SK-N-SH treated with all-trans-retinoic acid at 6 μM for 48 hours (cell line): Measurements from ENCODE around the gene IL17C.
A peak's percentile ranks its signal among the peaks of the same experiment; 100 is the strongest.

Source experiments
- ATAC-seq: fragments of 200-7000 bp; cut with Tn5 transposase; 3 replicates; pipeline ENCODE4 v1.9.1; 2020; ENCODE audit warnings: mild to moderate bottlenecking, moderate library complexity
- BACH2 ChIP-seq: fragments of 250-450 bp; sonication (Bioruptor Pico); IDR thresholded peaks from 2 replicates; pipeline ENCODE4 v1.9.0; 2021; ENCODE audit warnings: mild to moderate bottlenecking, borderline replicate concordance
- CREB5 ChIP-seq: fragments of 250-450 bp; sonication (Bioruptor Pico); IDR thresholded peaks from 2 replicates; pipeline ENCODE4 v1.5.1; 2020; ENCODE audit warnings: low read depth, mild to moderate bottlenecking, moderate library complexity
- CSDC2 ChIP-seq: fragments of 250-450 bp; sonication (Bioruptor Pico); IDR thresholded peaks from 2 replicates; pipeline ENCODE4 v1.5.0; 2020; ENCODE audit warnings: mild to moderate bottlenecking, moderate library complexity
- GLIS3 ChIP-seq: fragments of 250-450 bp; sonication (Bioruptor Pico); IDR thresholded peaks from 2 replicates; pipeline ENCODE4 v1.5.0; 2020; ENCODE audit warnings: mild to moderate bottlenecking, moderate library complexity
- ISL1 ChIP-seq: fragments of 250-450 bp; sonication (Bioruptor Pico); IDR thresholded peaks from 2 replicates; pipeline ENCODE4 v2.1.2; 2022; ENCODE audit warnings: mild to moderate bottlenecking, moderate library complexity
- OSR1 ChIP-seq: fragments of 250-450 bp; sonication (Bioruptor Pico); IDR thresholded peaks from 2 replicates; pipeline ENCODE4 v1.8.0; 2022; ENCODE audit warnings: moderate library complexity, mild to moderate bottlenecking, inconsistent platforms
- PATZ1 ChIP-seq: fragments of 250-450 bp; sonication (Bioruptor Pico); IDR thresholded peaks from 2 replicates; pipeline ENCODE4 v1.8.0; 2020; ENCODE audit warnings: mild to moderate bottlenecking, moderate library complexity, borderline replicate concordance
- POU6F1 ChIP-seq: fragments of 250-450 bp; sonication (Bioruptor Pico); IDR thresholded peaks from 2 replicates; pipeline ENCODE4 v1.8.0; 2021; ENCODE audit warnings: low read depth, mild to moderate bottlenecking, moderate library complexity, borderline replicate concordance
- PPARA ChIP-seq: fragments of 250-450 bp; sonication (Bioruptor Pico); IDR thresholded peaks from 2 replicates; pipeline ENCODE4 v1.5.0; 2020; ENCODE audit warnings: mild to moderate bottlenecking, borderline replicate concordance
- RARB ChIP-seq: fragments of 250-450 bp; sonication (Bioruptor Pico); IDR thresholded peaks from 2 replicates; pipeline ENCODE4 v1.8.0; 2021; ENCODE audit warnings: mild to moderate bottlenecking, moderate library complexity
- SNAI2 ChIP-seq: fragments of 250-450 bp; sonication (Bioruptor Pico); IDR thresholded peaks from 2 replicates; pipeline ENCODE4 v1.5.0; 2020; ENCODE audit warnings: mild to moderate bottlenecking, moderate library complexity
- TCF4 ChIP-seq: fragments of 250-450 bp; sonication (Bioruptor Pico); IDR thresholded peaks from 2 replicates; pipeline ENCODE4 v1.8.0; 2021; ENCODE audit warnings: mild to moderate bottlenecking, moderate library complexity, borderline replicate concordance
- TOX ChIP-seq: fragments of 250-450 bp; sonication (Bioruptor Pico); IDR thresholded peaks from 2 replicates; pipeline ENCODE4 v1.8.0; 2021; ENCODE audit warnings: mild to moderate bottlenecking, moderate library complexity, borderline replicate concordance
- TSHZ2 ChIP-seq: fragments of 250-450 bp; sonication (Bioruptor Pico); IDR thresholded peaks from 2 replicates; pipeline ENCODE4 v1.5.0; 2020; ENCODE audit warnings: mild to moderate bottlenecking, moderate library complexity
- ZC3H10 ChIP-seq: fragments of 250-450 bp; sonication (Bioruptor Pico); IDR thresholded peaks from 2 replicates; pipeline ENCODE4 v1.5.1; 2021; ENCODE audit warnings: mild to moderate bottlenecking, moderate library complexity
- ZFP3 ChIP-seq: fragments of 250-450 bp; sonication (Bioruptor Pico); IDR thresholded peaks from 2 replicates; pipeline ENCODE4 v1.5.0; 2020; ENCODE audit warnings: mild to moderate bottlenecking, moderate library complexity
- ZFP30 ChIP-seq: fragments of 450-650 bp; formaldehyde crosslinking; IDR thresholded peaks from 2 replicates; pipeline ENCODE4 v1.5.0; 2022; ENCODE audit warnings: mild to moderate bottlenecking, moderate library complexity
- ZNF565 ChIP-seq: fragments of 450-650 bp; formaldehyde crosslinking; conservative IDR thresholded peaks from 2 replicates; pipeline ENCODE4 v1.5.0; 2020; ENCODE audit warnings: low read depth, mild to moderate bottlenecking, moderate library complexity
- ZNF70 ChIP-seq: fragments of 450-650 bp; formaldehyde crosslinking; IDR thresholded peaks from 2 replicates; pipeline ENCODE4 v1.5.0; 2020; ENCODE audit warnings: mild to moderate bottlenecking, moderate library complexity
- ZNF8 ChIP-seq: fragments of 450-650 bp; formaldehyde crosslinking; IDR thresholded peaks from 2 replicates; pipeline ENCODE4 v1.5.0; 2020; ENCODE audit warnings: mild to moderate bottlenecking, moderate library complexity
- TF ChIP-seq, protein P1 (sequence below): fragments of 250-450 bp; sonication (Bioruptor Pico); IDR thresholded peaks from 2 replicates; pipeline ENCODE4 v1.5.1; 2021; ENCODE audit warnings: mild to moderate bottlenecking, moderate library complexity

IL17C gene

DNA sequence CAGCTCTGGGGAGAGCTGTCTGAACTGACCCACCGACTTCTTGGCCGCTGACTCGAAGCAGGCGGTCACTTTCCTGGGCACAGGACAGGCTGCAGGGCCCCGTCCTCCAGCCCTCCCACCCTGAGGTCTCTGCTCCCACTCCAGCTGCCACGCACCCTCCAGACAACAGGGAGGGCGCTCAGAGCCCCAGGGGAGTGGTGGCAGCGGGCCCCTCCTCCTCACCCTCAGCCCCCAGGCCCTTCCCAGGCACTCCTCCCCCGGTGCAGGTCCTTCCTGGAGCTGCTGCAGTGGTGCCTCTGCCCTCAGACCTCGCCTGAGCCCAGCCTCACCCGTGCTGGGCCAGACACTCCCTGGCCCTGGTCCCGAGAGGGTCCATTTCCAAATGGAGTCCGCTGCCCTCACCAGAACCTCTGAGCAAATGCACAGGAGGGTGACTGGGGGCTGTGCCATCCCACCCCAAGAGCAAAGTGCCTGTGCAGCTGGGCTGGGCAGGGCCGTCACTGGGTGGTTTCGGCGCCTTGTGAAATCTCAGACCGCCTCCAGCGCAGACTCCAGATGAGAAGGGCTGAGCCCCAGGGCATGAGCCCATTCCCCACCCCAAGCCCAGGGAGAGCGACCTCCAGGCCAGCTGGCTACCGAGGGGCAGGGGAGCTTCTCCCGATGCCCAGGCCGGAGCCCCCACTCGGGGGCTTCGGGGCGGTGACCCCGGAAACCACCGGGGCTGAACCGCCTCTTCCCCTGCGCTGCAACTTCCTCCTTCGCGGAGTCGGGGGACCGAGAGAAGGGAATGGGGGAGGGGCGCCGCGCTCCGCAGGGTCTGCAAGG lies 11.8 kb downstream of the IL17C start:
- peak; percentile 65 for ATAC-seq
- no peak for TF ChIP-seq ZFP3 (CRISPR knock-in tag)
- no peak for TF ChIP-seq TOX (CRISPR knock-in tag)
- TF ChIP-seq ZFP30 (CRISPR knock-in tag) = no peak
- no peak for TF ChIP-seq TSHZ2 (CRISPR knock-in tag)
- no peak for TF ChIP-seq RARB (CRISPR knock-in tag)
- TF ChIP-seq ZC3H10 (CRISPR knock-in tag) = no peak
- no peak for TF ChIP-seq POU6F1 (CRISPR knock-in tag)
- no peak for TF ChIP-seq CREB5 (CRISPR knock-in tag)
- TF ChIP-seq ISL1 (CRISPR knock-in tag) = no peak
- TF ChIP-seq TCF4 (CRISPR knock-in tag) = no peak
- TF ChIP-seq PPARA (CRISPR knock-in tag) = no peak
- no peak for TF ChIP-seq ZNF565 (CRISPR knock-in tag)
- TF ChIP-seq, protein P1, sequence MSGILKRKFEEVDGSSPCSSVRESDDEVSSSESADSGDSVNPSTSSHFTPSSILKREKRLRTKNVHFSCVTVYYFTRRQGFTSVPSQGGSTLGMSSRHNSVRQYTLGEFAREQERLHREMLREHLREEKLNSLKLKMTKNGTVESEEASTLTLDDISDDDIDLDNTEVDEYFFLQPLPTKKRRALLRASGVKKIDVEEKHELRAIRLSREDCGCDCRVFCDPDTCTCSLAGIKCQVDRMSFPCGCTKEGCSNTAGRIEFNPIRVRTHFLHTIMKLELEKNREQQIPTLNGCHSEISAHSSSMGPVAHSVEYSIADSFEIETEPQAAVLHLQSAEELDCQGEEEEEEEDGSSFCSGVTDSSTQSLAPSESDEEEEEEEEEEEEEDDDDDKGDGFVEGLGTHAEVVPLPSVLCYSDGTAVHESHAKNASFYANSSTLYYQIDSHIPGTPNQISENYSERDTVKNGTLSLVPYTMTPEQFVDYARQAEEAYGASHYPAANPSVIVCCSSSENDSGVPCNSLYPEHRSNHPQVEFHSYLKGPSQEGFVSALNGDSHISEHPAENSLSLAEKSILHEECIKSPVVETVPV (CRISPR knock-in tag) = no peak

- peak; percentile 87 for ATAC-seq
- TF ChIP-seq TSHZ2 (CRISPR knock-in tag) (no peak), GLIS3 (CRISPR knock-in tag) (no peak), TCF4 (CRISPR knock-in tag) (no peak), RARB (CRISPR knock-in tag) (no peak)
Observed at GRCh38 chr16:88650749-88651275, 12.4 kb downstream of the IL17C start, which contains the start of gene CYBA. TSS of gene CYBA (minus strand) at chr16:88651053. CDS start at chr16:88651013, 40 bp downstream.

DNA sequence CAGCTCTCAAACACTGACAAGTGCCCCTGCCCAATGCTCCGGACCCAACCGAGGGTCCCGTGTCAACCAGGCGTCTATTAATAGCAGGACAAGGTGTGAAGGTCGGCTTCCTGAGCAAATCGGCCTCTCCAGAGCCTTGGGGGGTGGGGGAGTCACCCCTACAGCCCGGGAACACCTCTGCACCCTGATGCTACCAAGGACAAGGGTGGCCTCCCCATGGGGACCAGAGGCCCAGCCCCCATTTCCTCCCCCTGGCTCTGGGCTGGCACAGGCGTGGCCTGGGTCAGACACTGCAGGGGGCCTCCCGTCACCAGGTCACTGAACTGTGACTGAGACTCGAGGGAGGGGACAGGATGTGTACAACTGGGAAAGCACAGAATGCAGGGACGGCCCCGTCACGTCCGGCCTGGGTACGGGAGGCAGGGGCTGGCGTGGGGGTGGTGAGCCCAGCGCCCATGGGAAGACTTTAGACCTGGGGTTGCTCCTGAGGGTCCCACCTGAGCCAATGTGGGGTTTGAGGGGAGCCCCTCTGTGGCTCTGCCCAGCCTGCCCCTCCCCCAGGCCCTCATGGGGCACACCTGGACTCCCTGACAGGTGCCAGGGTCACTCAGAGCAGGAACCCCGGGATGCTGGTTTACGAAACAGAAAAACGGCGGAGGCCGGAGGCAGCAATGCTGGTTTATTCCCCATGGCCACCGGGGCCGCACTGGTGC lies 13.1 kb downstream of the IL17C start:
- ATAC-seq = peak; percentile 2; the same call in 2 of the 3 replicates
- TF ChIP-seq PATZ1 (CRISPR knock-in tag) (no peak), ZNF8 (CRISPR knock-in tag) (no peak), OSR1 (CRISPR knock-in tag) (no peak), ZC3H10 (CRISPR knock-in tag) (no peak), SNAI2 (no peak), CSDC2 (CRISPR knock-in tag) (no peak), BACH2 (no peak), TCF4 (CRISPR knock-in tag) (no peak), TOX (CRISPR knock-in tag) (no peak), ZNF70 (CRISPR knock-in tag) (no peak), RARB (CRISPR knock-in tag) (no peak)
- TF ChIP-seq, protein P1 (CRISPR knock-in tag) = no peak
